Right renal pelvis (tissue), 4 donors: ENCODE measurements around the gene RDH12. TPM values are rescaled to one million over a fixed set of nuclear protein-coding genes. Genes with fewer than 3 reads are reported as not detected.

ENCODE experiments used
- polyA plus RNA-seq, 4 donors: library from polyadenylated mRNA; unstranded; fragments of 120-200 nt; gene quantifications; one replicate each; pipeline ENCODE4 v1.2.1, GENCODE V29; 2013; ENCODE audit not compliant: insufficient read length in 4 of 4

Gene RDH12
- polyA plus RNA-seq, 4 donors, result 0.43 to 1.2 (median 0.66) TPM

Other genes with a start within 250 kb of the RDH12 start
- 1 to 10 TPM; 2.5 to 3.9 (median 2.8) TPM for gene TMEM229B, start 213.2 kb upstream of the RDH12 start, polyA plus RNA-seq
- 10 to 100 TPM; 38.2 to 60.9 (median 41.4) TPM for gene PLEKHH1, start 168.6 kb upstream of the RDH12 start, polyA plus RNA-seq
- gene PIGH, start 101.6 kb upstream of the RDH12 start, polyA plus RNA-seq, result 10 to 100 TPM; 39.5 to 47.2 (median 46.1) TPM
- 10 to 100 TPM; 10.8 to 31.7 (median 11.8) TPM for gene ARG2, start 82.0 kb upstream of the RDH12 start, polyA plus RNA-seq
- gene VTI1B, start 27.3 kb upstream of the RDH12 start, polyA plus RNA-seq, result 100 to 1,000 TPM; 105 to 120 (median 114) TPM
- gene RDH11, start 6.1 kb upstream of the RDH12 start, polyA plus RNA-seq, result 100 to 1,000 TPM; 104 to 117 (median 115) TPM
- gene ZFYVE26, start 114.7 kb downstream of the RDH12 start, polyA plus RNA-seq, result 10 to 100 TPM; 14.0 to 15.8 (median 15.2) TPM
- 10 to 100 TPM; 10.7 to 11.6 (median 11.3) TPM for gene RAD51B, start 117.9 kb downstream of the RDH12 start, polyA plus RNA-seq